HEK293T (cell line): ENCODE results near the gene PAM16.

Experiments
- CTCF ChIA-PET: fragments of 350-600 bp; formaldehyde crosslinking; extraction: SDS; loops from one replicate; lab custom pipeline; 2021; ENCODE audit warnings: antibody characterized with exemption, inconsistent platforms; lab: Yijun Ruan, JAX
- POLR2A ChIA-PET: fragments of 350-600 bp; formaldehyde crosslinking; extraction: SDS; loops from one replicate; lab custom pipeline; 2020; ENCODE audit warnings: antibody characterized with exemption, inconsistent platforms; lab: Yijun Ruan, JAX
- DNase-seq: peaks from one replicate; pipeline ENCODE4 v3.0.0; 2012; ENCODE audit warnings: mixed read lengths; ENCODE audit errors: extremely low spot score
- ARNT ChIP-seq: fragments of 450-650 bp; IDR thresholded peaks from 2 replicates; pipeline ENCODE4 v1.6.1; 2017; ENCODE audit warnings: mild to moderate bottlenecking
- BHLHE40 ChIP-seq: fragments of 450-650 bp; IDR thresholded peaks from 2 replicates; pipeline ENCODE4 v1.6.1; 2016; ENCODE audit warnings: mild to moderate bottlenecking, moderate library complexity, borderline replicate concordance
- CTBP1 ChIP-seq: fragments of 450-650 bp; IDR thresholded peaks from 2 replicates; pipeline ENCODE4 v1.6.1; 2016; ENCODE audit warnings: borderline replicate concordance
- ELF4 ChIP-seq: fragments of 450-650 bp; IDR thresholded peaks from 2 replicates; pipeline ENCODE4 v1.6.1; 2017; ENCODE audit warnings: antibody characterized with exemption
- FOXA1 ChIP-seq: fragments of 450-650 bp; IDR thresholded peaks from 2 replicates; pipeline ENCODE4 v1.6.1; 2016; ENCODE audit warnings: mild to moderate bottlenecking
- FOXK2 ChIP-seq: fragments of 450-650 bp; IDR thresholded peaks from 2 replicates; pipeline ENCODE4 v1.6.1; 2016; ENCODE audit warnings: mild to moderate bottlenecking
- FOXM1 ChIP-seq: fragments of 450-650 bp; IDR thresholded peaks from 2 replicates; pipeline ENCODE4 v1.6.1; 2017; ENCODE audit warnings: mild to moderate bottlenecking, borderline replicate concordance
- HDGF ChIP-seq: fragments of 450-650 bp; IDR thresholded peaks from 2 replicates; pipeline ENCODE4 v1.6.1; 2017; ENCODE audit warnings: antibody characterized with exemption, borderline replicate concordance
- L3MBTL2 ChIP-seq: fragments of 450-650 bp; conservative IDR thresholded peaks from 2 replicates; pipeline ENCODE4 v1.6.1; 2016; ENCODE audit warnings: mild to moderate bottlenecking
- LEF1 ChIP-seq: fragments of 450-650 bp; IDR thresholded peaks from 2 replicates; pipeline ENCODE4 v1.6.1; 2017; ENCODE audit warnings: mild to moderate bottlenecking, borderline replicate concordance
- NFRKB ChIP-seq: fragments of 450-650 bp; IDR thresholded peaks from 2 replicates; pipeline ENCODE4 v1.6.1; 2016; ENCODE audit warnings: mild to moderate bottlenecking, moderate library complexity
- PKNOX1 ChIP-seq: fragments of 450-650 bp; IDR thresholded peaks from 2 replicates; pipeline ENCODE4 v1.6.1; 2016
- SP1 ChIP-seq: fragments of 450-650 bp; IDR thresholded peaks from 2 replicates; pipeline ENCODE4 v1.6.1; 2017
- SUZ12 ChIP-seq: fragments of 450-650 bp; IDR thresholded peaks from 2 replicates; pipeline ENCODE4 v1.6.1; 2016; ENCODE audit warnings: mild to moderate bottlenecking
- TARDBP ChIP-seq: fragments of 450-650 bp; IDR thresholded peaks from 2 replicates; pipeline ENCODE4 v1.6.1; 2016
- ZNF384 ChIP-seq: fragments of 450-650 bp; IDR thresholded peaks from 2 replicates; pipeline ENCODE4 v1.6.1; 2016

The PAM16 gene

GRCh38 chr16:4381935-4382794 is 31.0 kb upstream of the PAM16 start:
- ChIA-PET CTCF (interaction anchor here (1.0 kb wide), 1 partner anchor 20 kb away, joined by 5 read pairs; no protein-coding TSS in a partner anchor), POLR2A (no interaction called here)
- no peak for TF ChIP-seq ZNF384
- no peak for TF ChIP-seq FOXK2
- no peak for TF ChIP-seq L3MBTL2
- no peak for TF ChIP-seq FOXA1
- no peak for TF ChIP-seq ELF4
- no peak for TF ChIP-seq ARNT
- TF ChIP-seq CTBP1 = no peak
- TF ChIP-seq TARDBP = no peak
- TF ChIP-seq FOXM1 = no peak
- no peak for TF ChIP-seq SUZ12
- TF ChIP-seq LEF1 = no peak
- TF ChIP-seq NFRKB = no peak
- TF ChIP-seq PKNOX1 = no peak
- no peak for TF ChIP-seq HDGF
- TF ChIP-seq SP1 = no peak
- no peak for TF ChIP-seq BHLHE40
- DNase-seq = no peak

DNA sequence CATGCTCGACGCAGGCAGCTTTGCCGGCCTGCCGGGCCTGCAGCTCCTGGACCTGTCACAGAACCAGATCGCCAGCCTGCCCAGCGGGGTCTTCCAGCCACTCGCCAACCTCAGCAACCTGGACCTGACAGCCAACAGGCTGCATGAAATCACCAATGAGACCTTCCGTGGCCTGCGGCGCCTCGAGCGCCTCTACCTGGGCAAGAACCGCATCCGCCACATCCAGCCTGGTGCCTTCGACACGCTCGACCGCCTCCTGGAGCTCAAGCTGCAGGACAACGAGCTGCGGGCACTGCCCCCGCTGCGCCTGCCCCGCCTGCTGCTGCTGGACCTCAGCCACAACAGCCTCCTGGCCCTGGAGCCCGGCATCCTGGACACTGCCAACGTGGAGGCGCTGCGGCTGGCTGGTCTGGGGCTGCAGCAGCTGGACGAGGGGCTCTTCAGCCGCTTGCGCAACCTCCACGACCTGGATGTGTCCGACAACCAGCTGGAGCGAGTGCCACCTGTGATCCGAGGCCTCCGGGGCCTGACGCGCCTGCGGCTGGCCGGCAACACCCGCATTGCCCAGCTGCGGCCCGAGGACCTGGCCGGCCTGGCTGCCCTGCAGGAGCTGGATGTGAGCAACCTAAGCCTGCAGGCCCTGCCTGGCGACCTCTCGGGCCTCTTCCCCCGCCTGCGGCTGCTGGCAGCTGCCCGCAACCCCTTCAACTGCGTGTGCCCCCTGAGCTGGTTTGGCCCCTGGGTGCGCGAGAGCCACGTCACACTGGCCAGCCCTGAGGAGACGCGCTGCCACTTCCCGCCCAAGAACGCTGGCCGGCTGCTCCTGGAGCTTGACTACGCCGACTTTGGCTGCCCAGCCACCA is 30.2 kb upstream of the PAM16 start:
- ChIA-PET CTCF (interaction anchor here (1.0 kb wide), 1 partner anchor 21 kb away, joined by 5 read pairs; no protein-coding TSS in a partner anchor), POLR2A (no interaction called here)
- DNase-seq = no peak

DNA sequence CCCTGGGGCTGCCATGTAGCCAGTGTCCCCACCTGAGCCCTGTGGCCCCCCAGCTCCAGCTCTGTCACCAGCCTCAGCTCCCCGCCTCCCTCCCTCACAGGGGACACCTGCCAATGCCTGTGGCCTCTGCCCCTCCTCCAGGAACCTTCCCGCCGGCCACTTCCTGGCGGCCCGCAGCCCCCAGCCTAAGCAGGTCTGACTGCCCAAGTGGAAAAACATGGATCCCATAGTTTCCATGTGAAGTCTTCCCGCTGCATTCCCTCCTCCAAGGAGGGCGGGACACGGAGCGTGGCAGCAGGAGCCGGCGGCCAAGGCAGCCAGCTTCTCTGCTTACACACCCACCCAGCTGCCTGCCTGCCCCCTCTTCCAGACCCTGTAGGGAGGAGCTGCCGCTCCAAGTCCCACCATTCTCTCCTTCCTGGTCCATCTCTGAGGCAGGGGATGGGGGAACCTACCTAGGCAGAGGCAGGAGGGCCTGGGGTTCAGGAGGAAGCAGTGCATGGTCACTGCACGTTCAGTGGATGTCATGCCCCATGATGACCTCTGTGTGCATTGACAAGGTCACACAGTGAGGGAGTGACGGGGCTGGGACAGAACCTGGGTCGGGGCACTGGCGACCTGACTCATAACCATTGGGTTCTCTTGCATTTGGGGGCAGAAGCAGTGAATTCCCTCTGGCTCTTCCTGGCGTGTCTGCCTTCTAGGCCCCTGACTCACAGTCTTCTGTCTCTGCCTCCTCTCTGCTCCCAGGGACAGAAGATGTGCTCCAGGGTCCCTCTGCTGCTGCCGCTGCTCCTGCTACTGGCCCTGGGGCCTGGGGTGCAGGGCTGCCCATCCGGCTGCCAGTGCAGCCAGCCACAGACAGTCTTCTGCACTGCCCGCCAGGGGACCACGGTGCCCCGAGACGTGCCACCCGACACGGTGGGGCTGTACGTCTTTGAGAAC is 29.3 kb upstream of the PAM16 start:
- no peak for TF ChIP-seq LEF1
- TF ChIP-seq FOXA1 = no peak
- no peak for TF ChIP-seq ARNT
- TF ChIP-seq SP1 = no peak
- no peak for TF ChIP-seq HDGF
- no peak for TF ChIP-seq TARDBP
- no peak for TF ChIP-seq ZNF384
- TF ChIP-seq BHLHE40 = no peak
- TF ChIP-seq NFRKB = no peak
- TF ChIP-seq SUZ12 = no peak
- TF ChIP-seq ELF4 = no peak
- no peak for TF ChIP-seq PKNOX1
- no peak for TF ChIP-seq L3MBTL2
- TF ChIP-seq FOXK2 = no peak
- no peak for TF ChIP-seq CTBP1
- no peak for TF ChIP-seq FOXM1
- CTCF ChIA-PET = no interaction called here
- no peak for DNase-seq
- POLR2A ChIA-PET = no interaction called here

More for the DNA sequence above, 30.2 kb upstream of the PAM16 start:
- TF ChIP-seq TARDBP = no peak
- TF ChIP-seq ELF4 = no peak
- no peak for TF ChIP-seq HDGF
- TF ChIP-seq SUZ12 = no peak
- TF ChIP-seq FOXA1 = no peak
- no peak for TF ChIP-seq NFRKB
- no peak for TF ChIP-seq SP1
- no peak for TF ChIP-seq PKNOX1
- TF ChIP-seq BHLHE40 = no peak
- no peak for TF ChIP-seq ZNF384
- no peak for TF ChIP-seq FOXM1
- TF ChIP-seq L3MBTL2 = no peak
- TF ChIP-seq FOXK2 = no peak
- TF ChIP-seq ARNT = no peak
- no peak for TF ChIP-seq LEF1

DNA sequence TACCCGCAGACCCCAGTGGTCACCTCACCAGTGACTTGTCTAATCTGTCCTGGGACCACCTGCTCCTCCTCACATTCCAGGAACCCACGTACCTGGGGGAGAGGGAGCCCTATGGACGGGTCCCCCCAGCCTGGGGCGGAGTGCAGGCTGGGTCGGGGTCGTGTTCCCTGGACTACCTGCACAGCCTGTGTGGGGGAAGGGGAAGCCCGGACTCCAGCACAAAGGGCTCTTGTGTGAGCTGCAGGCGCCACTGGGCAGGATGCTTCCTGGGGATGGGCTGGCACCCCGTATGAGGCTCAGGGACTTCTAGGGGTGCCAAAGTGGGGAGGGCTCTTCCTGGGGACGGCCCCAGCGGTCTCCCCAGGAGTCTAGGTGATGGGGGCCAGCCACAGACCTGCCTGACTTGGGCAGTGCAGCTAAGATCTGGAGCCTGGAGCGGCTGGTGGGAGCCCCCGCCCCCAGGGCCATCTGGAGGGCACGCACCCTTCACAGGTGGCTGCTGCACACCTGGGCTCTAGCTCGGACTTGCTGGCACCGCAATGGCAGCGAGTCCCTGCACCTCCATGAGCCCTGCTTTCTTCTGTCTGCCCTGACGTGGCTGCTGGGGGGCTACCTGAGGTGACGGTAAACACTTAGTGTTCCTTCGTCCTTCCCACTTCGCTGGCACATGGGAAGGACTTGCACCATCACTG is 28.0 kb upstream of the PAM16 start:
- ChIA-PET CTCF (interaction anchor here (0.6 kb wide), 1 partner anchor 41 kb away, joined by 3 read pairs; no protein-coding TSS in a partner anchor), POLR2A (no interaction called here)
- TF ChIP-seq SUZ12 (no peak), ELF4 (no peak), NFRKB (no peak)
- no peak for DNase-seq
